Upper lobe of left lung (tissue), 6 donors: ENCODE data around the gene EXOC7. TPM values are rescaled to one million over a fixed set of nuclear protein-coding genes. Genes with fewer than 3 reads are reported as not detected.

ENCODE experiments used
- ATAC-seq, 2 donors: fragments of 200-7000 bp; cut with Tn5 transposase; one replicate each; pipeline ENCODE4 v1.9.1; 2022; ENCODE audit warnings: mild to moderate bottlenecking in 2 of 2, moderate library complexity in 2 of 2; ENCODE audit not compliant: low FRiP score in 2 of 2
- DNase-seq, 2 donors: peaks; one replicate each; pipeline ENCODE4 v3.0.0-alpha.2; 2019 to 2020
- H3K27ac ChIP-seq, 4 donors: fragments of 200-600 bp; sonication (generic); one replicate each; pipeline ENCODE4 v1.5.1; 2016 to 2019
- H3K27me3 ChIP-seq, 4 donors: fragments of 200-600 bp; sonication (generic); one replicate each; pipeline ENCODE4 v1.5.1; 2017 to 2019
- H3K36me3 ChIP-seq, 4 donors: fragments of 200-600 bp; sonication (generic); one replicate each; pipeline ENCODE4 v1.5.1; 2016 to 2019
- H3K4me1 ChIP-seq, 4 donors: fragments of 200-600 bp; sonication (generic); one replicate each; pipeline ENCODE4 v1.5.1; 2018 to 2019
- H3K4me3 ChIP-seq, 4 donors: fragments of 200-600 bp; sonication (generic); one replicate each; pipeline ENCODE4 v1.5.1; 2017 to 2019; ENCODE audit warnings: mild to moderate bottlenecking in 2 of 4, moderate library complexity in 1 of 4
- H3K9me3 ChIP-seq, 4 donors: fragments of 200-600 bp; sonication (generic); one replicate each; pipeline ENCODE4 v1.5.1; 2018 to 2019
- EP300 ChIP-seq, 4 donors: sonication (generic); formaldehyde crosslinking; IDR thresholded peaks; one replicate each; pipeline ENCODE4 v1.5.1; 2017; ENCODE audit warnings: antibody characterized with exemption in 4 of 4, control low read depth in 2 of 4
- POLR2A ChIP-seq, 4 donors: fragments of 450-650 bp; IDR thresholded peaks; one replicate each; pipeline ENCODE4 v1.5.1; 2016 to 2017; ENCODE audit warnings: antibody characterized with exemption in 4 of 4, mild to moderate bottlenecking in 2 of 4
- POLR2AphosphoS5 ChIP-seq, 2 donors: sonication (generic); formaldehyde crosslinking; IDR thresholded peaks; one replicate each; pipeline ENCODE4 v1.5.1; 2017; ENCODE audit warnings: antibody characterized with exemption in 2 of 2
- WGBS, 2 donors: methylation state at CpG; one replicate each; pipeline ENCODE4 v1.1.5; 2017 to 2018; 5-methylcytosine and 5-hydroxymethylcytosine counted together
- total RNA-seq, 6 donors: library from RNA; depleted of rRNA in 4 of 6; stranded (reverse); fragments of >200 nt in 4 of 6; gene quantifications; one replicate each; pipeline versions ENCODE4 v1.1.0 to v1.2.1, GENCODE V29; 2016 to 2021
- TF ChIP-seq, protein P1 (sequence below), 6 experiments: fragments of 450-650 bp in 4 of 6; fragments of 200-600 bp in 2 of 6; sonication (generic) in 2 of 6; IDR thresholded peaks; one replicate each; pipeline ENCODE4 v1.5.1; 2016 to 2019; ENCODE audit warnings: antibody characterized with exemption in 6 of 6
- donor health status: DM: no; HTN: no; CAD: no; lungs with moderate emphysema.
- donor health status: DM: no; HTN: yes; CAD: no; lungs with severe emphysema.

EXOC7 gene
- total RNA-seq, 6 donors from 2014 or later = 69.4 to 233 (median 103) TPM

DNA sequence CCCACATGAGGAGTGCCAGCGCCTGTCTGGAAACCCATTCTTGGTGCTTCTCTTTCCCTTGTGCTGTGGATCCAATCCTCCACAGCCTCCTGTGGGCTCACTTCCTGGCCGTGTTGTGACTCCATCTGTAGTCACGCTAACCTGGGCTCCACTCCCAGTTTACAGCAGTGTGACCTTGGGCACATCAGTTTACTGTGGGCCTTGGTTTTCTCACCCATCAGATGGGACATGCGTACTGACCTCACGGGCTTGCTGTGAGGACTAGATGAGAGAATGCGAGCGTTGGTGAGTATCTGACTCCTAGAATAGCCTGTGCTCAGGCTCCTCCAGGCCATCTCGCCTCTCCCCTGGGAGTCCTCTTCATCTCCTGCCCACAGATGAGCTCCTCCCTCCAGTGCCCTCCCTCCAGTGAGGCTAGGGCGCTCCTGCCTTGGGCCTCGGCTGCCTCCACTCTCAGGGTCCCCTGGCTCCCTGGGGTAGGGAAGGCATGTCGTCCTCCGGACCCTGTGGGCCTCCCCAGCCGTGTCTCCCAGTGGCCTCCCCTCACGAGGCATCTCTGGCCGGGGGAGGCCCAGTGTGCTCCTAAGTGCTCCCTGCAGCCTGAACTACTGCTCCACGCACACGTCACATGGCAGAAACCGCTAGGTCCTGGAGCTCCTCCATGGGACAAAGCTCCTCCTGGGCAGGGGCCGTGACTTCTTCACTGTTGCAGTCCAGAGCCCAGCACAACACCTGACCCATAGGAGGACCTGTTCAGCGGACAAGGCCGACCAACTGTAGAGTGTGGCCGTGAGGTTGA is 42.7 kb upstream of the EXOC7 start:
- Histone ChIP-seq H3K27me3 (no peaks in the 10 kb centered on the region), H3K4me1 (peaks cover 30 to 48% (median 42%) of the 10 kb centered on the region in 4 donors), H3K36me3 (no peaks in the 10 kb centered on the region), H3K4me3 (no peak overlapping the region), H3K9me3 (no peaks in the 10 kb centered on the region), H3K27ac (peak overlapping the region; percentile 63 to 75 (median 71))
- no peak for ATAC-seq
- DNase-seq = no peak
- 87 to 88% methylated on average over 12 to 22 of the region's 22 CpGs for WGBS, 2 donors
- TF ChIP-seq POLR2AphosphoS5 (IDR thresholded peaks at IDR 0.05) = no peak
- TF ChIP-seq, protein P1, sequence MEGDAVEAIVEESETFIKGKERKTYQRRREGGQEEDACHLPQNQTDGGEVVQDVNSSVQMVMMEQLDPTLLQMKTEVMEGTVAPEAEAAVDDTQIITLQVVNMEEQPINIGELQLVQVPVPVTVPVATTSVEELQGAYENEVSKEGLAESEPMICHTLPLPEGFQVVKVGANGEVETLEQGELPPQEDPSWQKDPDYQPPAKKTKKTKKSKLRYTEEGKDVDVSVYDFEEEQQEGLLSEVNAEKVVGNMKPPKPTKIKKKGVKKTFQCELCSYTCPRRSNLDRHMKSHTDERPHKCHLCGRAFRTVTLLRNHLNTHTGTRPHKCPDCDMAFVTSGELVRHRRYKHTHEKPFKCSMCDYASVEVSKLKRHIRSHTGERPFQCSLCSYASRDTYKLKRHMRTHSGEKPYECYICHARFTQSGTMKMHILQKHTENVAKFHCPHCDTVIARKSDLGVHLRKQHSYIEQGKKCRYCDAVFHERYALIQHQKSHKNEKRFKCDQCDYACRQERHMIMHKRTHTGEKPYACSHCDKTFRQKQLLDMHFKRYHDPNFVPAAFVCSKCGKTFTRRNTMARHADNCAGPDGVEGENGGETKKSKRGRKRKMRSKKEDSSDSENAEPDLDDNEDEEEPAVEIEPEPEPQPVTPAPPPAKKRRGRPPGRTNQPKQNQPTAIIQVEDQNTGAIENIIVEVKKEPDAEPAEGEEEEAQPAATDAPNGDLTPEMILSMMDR (IDR thresholded peaks at IDR 0.05) = no peak
- TF ChIP-seq POLR2A (IDR thresholded peaks at IDR 0.05) = no peak
- no peak for TF ChIP-seq EP300 (IDR thresholded peaks at IDR 0.05)

DNA sequence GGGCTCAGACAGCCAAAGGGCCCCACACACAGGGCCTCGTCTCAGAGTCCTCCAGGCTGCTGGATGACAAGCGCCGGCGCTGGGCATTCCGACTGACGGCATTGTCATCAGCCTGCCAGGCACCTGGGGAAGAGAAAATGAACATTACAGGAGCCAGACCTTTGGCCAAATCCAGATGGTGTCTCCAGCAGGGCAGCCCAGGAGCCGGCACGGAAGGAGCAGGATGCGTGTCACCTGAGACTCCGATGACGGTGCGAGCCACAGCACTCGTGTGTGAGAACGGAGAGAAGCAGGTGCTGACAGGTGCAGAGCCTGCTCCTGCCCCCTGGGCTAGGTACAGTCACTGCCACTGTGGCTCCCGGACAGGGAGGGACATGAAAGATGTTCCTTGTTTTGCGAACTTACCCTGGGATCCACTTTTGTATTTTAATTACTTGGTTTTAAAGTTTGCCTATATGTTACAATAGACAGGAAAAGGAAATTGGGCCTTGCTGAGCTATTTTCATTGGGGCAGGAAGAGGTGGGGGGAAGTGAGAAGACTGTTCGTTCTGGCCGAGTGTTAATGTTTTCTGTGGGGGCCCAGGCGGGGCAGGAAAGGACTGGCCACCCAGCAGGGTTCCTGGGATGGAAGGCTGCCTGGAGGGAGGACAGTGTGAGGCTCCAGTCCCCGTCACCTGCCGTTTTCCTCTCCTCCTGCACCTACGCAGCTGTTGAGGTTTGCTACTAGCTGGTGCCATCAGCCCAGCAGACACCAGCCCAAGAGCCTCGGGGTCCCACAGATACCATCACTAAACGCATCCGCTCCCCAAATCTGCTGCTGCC is 41.9 kb upstream of the EXOC7 start:
- DNase-seq (no peak), ATAC-seq (no peak)
- TF ChIP-seq EP300 (IDR thresholded peaks at IDR 0.05) (no peak), POLR2A (IDR thresholded peaks at IDR 0.05) (no peak), POLR2AphosphoS5 (IDR thresholded peaks at IDR 0.05) (no peak)
- TF ChIP-seq, protein P1 (IDR thresholded peaks at IDR 0.05) = no peak
- no peaks in the 10 kb centered on the region for H3K9me3 ChIP-seq
- H3K4me3 ChIP-seq = peak overlapping the region in 2 of 4 donors; percentile 23 to 24
- peaks cover 38 to 54% (median 50%) of the 10 kb centered on the region in 4 donors for H3K4me1 ChIP-seq
- no peaks in the 10 kb centered on the region for H3K36me3 ChIP-seq
- H3K27me3 ChIP-seq = peaks cover 0 to 6% (median under 1%) of the 10 kb centered on the region in 4 donors
- WGBS, 2 donors = 53 to 61% methylated on average over 19 to 23 of the region's 25 CpGs
- peak overlapping the region; percentile 63 to 75 (median 71) for H3K27ac ChIP-seq

DNA sequence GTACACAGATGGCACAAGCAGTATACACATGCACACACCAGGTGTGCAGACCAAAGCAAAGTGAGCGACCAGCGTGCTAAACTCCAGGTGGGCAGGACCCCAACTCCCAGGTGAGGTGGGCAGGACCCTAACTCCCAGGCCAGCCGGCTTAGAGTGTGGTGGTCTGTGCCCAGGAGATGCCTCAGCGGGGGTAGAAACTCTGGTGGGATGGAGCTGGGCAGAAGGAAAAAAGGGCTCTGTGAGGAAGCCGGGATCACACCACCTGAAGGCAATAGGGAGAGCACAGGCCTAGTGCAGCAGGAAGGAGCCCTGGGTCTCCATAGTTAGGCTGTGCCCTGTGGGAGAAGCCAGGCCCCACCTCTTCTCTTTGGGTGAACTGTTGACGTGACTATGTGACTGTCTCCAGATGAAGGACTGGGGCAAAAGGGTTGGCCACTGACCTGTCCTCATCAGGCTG is 39.0 kb upstream of the EXOC7 start:
- no peaks in the 10 kb centered on the region for H3K36me3 ChIP-seq
- no peaks in the 10 kb centered on the region for H3K9me3 ChIP-seq
- peaks cover 3 to 19% (median 12%) of the 10 kb centered on the region in 4 donors for H3K27me3 ChIP-seq
- no peak for ATAC-seq
- H3K4me1 ChIP-seq = peaks cover 53 to 80% (median 63%) of the 10 kb centered on the region in 4 donors
- DNase-seq = no peak
- TF ChIP-seq POLR2A (IDR thresholded peaks at IDR 0.05) (no peak), EP300 (IDR thresholded peaks at IDR 0.05) (no peak), POLR2AphosphoS5 (IDR thresholded peaks at IDR 0.05) (no peak)
- TF ChIP-seq, protein P1 (IDR thresholded peaks at IDR 0.05) = no peak
- no peak overlapping the region for H3K27ac ChIP-seq
- 93 to 94% methylated on average over 6 of the region's 6 CpGs for WGBS, 2 donors
- H3K4me3 ChIP-seq = no peak overlapping the region

DNA sequence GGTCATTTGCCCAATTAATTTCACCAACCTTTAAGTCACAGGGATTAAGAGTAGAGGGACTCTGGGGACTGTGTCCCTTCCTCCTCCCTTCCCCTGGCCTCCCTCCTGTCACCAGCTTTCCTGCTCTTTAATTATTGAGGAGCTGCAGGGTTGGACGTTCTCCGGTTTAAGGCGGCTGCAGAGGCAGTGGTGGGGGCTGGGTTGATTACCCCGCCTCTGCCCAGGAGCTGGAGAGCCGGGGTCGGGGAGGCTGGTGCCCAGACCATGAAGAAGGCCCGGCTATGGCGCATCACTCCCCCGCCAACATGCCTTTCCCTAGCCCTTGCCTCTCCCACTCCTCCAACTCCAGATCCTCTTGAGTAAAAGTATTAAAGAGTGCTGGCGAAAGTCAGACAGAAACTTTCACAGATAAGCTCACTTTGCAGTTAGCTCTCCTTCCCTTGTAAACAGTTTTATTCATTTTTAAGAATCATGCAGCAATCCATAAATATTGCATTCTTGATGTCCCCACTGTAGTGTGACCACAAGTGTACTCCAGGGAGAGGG is 38.5 kb upstream of the EXOC7 start:
- Histone ChIP-seq H3K36me3 (no peaks in the 10 kb centered on the region), H3K27ac (peak overlapping the region in 1 of 4 donors; percentile 25), H3K27me3 (peaks cover 3 to 19% (median 12%) of the 10 kb centered on the region in 4 donors), H3K9me3 (no peaks in the 10 kb centered on the region), H3K4me3 (peak overlapping the region in 1 of 4 donors; percentile 53), H3K4me1 (peaks cover 51 to 83% (median 64%) of the 10 kb centered on the region in 4 donors)
- ATAC-seq = no peak
- DNase-seq = no peak
- WGBS, 2 donors = 54 to 62% methylated on average over 7 to 10 of the region's 10 CpGs
- no peak for TF ChIP-seq EP300 (IDR thresholded peaks at IDR 0.05)
- no peak for TF ChIP-seq POLR2AphosphoS5 (IDR thresholded peaks at IDR 0.05)
- TF ChIP-seq, protein P1 (IDR thresholded peaks at IDR 0.05) = no peak
- TF ChIP-seq POLR2A (IDR thresholded peaks at IDR 0.05) = no peak
